Fibroblast of pulmonary artery (primary cell): Measurements from ENCODE around the gene KRT16.
A peak's percentile ranks its signal among the peaks of the same experiment; 100 is the strongest.

Experiments used
- DNase-seq: peaks from one replicate; pipeline ENCODE4 v3.0.0-alpha.2; 2010; ENCODE audit warnings: low read depth
- H3K4me3 ChIP-seq: replicated peaks from 2 replicates; pipeline ENCODE4 v1.5.1; 2011; ENCODE audit warnings: low read depth, mild to moderate bottlenecking, control low read depth, low read length, moderate library complexity
- TF ChIP-seq, protein P1 (sequence below): IDR thresholded peaks from 2 replicates; pipeline ENCODE4 v1.5.1; 2011; ENCODE audit warnings: mild to moderate bottlenecking, control low read depth, low read length, inconsistent platforms; ENCODE audit errors: missing control alignments

Gene KRT16

DNA sequence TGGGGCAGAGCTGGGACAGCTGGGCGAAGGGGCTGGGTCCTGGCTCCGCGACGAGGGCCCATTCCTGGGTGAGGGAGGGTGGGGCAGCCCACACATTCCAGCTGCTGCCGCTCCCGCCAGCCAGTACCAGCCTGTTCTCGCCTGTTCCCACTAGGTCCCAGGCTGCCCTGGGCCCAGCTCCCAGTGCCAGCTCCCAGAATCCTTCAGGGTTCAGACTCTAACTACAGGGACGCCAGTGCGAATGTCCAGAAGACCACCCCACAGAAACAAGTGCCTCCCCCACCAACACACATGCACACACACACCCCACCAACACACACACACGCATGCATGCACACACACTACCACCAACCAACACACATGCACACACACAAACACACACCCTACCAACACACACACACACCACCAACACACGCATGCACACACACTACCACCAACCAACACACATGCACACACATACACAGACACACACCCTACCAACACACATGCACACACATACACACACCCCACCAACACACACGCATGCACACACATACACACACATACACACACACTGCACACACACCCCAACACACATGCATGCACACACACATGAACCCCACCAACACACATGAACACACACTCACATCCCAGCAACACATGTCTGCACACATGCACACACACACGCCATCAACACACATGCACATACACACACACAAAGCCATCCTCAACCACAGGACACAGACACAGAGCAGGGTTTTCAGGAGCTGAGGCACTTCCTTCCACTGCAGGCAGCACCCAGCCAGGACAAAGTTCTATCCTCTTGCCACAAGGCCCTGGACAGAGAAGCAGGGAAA, 39.3 kb upstream of the KRT16 start:
- TF ChIP-seq, protein P1, sequence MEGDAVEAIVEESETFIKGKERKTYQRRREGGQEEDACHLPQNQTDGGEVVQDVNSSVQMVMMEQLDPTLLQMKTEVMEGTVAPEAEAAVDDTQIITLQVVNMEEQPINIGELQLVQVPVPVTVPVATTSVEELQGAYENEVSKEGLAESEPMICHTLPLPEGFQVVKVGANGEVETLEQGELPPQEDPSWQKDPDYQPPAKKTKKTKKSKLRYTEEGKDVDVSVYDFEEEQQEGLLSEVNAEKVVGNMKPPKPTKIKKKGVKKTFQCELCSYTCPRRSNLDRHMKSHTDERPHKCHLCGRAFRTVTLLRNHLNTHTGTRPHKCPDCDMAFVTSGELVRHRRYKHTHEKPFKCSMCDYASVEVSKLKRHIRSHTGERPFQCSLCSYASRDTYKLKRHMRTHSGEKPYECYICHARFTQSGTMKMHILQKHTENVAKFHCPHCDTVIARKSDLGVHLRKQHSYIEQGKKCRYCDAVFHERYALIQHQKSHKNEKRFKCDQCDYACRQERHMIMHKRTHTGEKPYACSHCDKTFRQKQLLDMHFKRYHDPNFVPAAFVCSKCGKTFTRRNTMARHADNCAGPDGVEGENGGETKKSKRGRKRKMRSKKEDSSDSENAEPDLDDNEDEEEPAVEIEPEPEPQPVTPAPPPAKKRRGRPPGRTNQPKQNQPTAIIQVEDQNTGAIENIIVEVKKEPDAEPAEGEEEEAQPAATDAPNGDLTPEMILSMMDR: no peak
- DNase-seq: no peak
- no peak overlapping the region for H3K4me3 ChIP-seq

DNA sequence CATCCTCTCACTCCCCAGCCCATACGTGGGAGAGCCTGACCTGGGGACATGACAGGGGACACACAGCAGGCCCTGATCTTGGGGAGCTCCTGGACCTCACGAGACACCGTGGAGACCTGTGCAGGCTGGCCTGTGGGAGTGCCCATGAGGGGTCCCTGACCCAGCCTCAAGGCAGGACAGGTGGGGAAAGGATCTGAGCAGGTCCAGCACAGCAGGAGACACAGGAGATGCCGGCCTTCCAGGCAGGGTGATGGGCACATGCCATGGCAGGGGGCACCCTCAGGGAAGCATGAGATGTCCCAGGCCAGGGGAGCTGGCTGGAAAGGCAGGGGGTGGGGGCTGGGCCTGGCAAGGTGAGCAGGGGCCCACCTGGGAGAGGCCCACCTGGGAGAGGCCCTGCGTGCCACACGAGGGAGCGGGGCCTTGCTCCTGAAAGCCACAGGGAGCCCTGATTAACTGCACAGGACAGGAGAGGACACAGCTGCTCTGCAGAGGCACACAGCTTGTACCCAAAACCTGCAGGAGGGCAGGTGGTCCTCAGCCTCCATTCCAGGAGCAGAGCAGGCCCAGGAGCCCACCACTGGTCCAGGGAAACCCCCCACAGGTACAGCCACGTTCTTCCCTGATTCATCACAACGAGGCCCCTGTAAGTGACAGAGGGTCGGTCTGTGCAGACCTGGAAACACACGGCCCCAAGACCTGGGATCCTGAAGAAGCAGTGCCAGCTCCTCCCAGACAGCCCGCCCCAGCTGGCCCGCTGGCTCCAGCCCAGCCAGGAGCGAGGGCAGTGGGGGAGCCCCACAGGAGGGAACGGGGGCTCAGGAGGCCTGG, 38.4 kb upstream of the KRT16 start:
- H3K4me3 ChIP-seq: no peak overlapping the region

DNA sequence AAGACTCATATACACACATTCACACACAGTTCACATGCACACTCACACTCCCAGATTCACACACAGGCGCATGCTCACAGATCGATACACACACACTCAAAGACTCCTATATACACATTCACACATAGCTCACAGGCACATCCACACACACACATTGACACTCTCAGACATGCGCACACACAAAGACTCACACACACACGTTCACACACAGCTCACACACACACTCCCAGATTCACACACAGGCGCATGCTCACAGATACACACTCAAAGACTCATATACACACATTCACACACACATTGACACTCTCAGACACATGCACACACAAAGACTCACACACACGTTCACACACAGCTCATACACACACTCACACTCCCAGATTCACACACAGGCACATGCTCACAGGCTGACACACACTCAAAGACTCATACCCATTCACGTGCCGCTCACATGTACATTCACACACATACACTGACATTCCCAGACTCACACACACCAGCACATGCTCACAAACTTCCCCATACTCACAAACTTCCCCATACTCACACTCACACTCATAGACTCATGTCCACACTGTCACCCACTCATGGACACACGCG, 37.5 kb upstream of the KRT16 start:
- TF ChIP-seq, protein P1: no peak
- DNase-seq: no peak
- no peak overlapping the region for H3K4me3 ChIP-seq

More for the DNA sequence above, 38.4 kb upstream of the KRT16 start:
- no peak for DNase-seq
- TF ChIP-seq, protein P1: no peak

DNA sequence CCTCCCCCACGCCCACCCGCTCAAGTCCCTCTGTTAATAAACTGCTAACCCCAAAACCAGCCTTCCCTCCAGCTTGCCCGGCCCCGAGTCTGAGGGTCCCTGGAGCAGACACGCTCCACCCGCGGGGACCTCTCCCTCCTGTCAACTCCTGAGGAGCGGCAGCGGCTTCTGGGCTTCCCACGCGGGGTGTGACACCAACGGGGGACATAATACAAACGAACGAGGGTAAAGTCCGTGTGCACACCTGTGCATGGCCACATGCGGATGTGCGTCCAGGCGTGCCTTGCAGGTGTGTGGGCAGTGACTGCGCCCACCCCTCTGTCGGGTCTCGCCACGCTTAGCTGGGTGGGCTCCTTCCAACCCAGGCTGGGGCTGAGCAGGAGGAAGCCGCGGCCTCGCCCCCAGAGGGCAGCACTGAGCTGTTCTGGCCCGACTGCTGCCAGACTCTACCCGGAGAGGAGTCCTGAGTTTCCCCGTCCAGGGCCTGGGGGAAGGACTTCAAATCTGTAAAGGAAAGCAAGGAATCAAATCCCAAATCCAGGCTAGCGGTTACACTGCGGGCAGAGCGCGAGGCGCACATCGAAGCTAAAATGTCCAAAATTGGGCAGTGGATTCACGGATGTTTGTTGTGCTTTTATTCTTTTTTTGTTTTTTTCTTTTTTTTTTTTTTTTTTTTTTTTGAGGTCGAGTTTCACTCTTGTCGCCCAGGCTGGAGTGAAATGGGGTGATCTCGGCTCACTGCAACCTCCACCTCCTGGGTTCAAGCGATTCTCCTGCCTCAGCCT, 36.0 kb upstream of the KRT16 start:
- TF ChIP-seq, protein P1: peak; percentile 95
- peak overlapping the region; percentile 36 for H3K4me3 ChIP-seq
- peak; percentile 85 for DNase-seq

DNA sequence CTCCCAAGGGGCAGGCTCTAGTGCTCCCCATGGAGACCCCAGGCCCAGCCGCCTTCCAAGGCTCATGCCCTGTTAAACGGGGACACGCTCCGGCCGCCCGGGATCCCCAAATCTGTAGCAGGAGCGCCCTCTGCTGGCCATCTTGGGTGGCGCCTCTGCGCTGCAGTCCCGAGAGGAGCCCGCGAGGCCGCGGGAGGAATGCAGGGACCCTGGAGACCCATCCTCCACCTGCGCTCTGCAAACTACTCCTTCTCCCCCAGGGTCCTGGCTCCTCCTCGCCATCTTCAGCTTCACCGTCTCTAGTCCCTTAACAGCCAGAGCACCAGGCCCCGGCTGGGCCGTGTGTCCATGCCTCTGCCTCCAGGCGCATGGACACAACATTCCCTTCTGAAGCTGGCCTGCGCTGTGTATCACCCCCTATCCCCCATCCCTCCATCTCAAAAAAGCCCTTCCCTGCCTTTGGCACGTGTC, 35.4 kb upstream of the KRT16 start:
- peak overlapping the region; percentile 36 for H3K4me3 ChIP-seq
- peak; percentile 65 for DNase-seq
- TF ChIP-seq, protein P1: peak; percentile 85
